ENCODE results near the gene ARF4. TPM values are rescaled to one million over a fixed set of nuclear protein-coding genes. Genes with fewer than 3 reads are reported as not detected.

Gene ARF4
- total RNA-seq, 6 donors from 2014 or later: 39.8 to 153 (median 124) TPM

- H3K27ac ChIP-seq: no peak overlapping the region
- H3K36me3 ChIP-seq: no peaks in the 10 kb centered on the region
- no peak for DNase-seq
- H3K4me1 ChIP-seq: no peaks in the 10 kb centered on the region
- no peaks in the 10 kb centered on the region for H3K27me3 ChIP-seq
- H3K9me3 ChIP-seq: no peaks in the 10 kb centered on the region
- H3K4me3 ChIP-seq: no peak overlapping the region
- TF ChIP-seq POLR2AphosphoS5 (IDR thresholded peaks at IDR 0.05) (no peak), EP300 (IDR thresholded peaks at IDR 0.05) (no peak), CTCF (IDR thresholded peaks at IDR 0.05) (no peak), POLR2A (IDR thresholded peaks at IDR 0.05) (no peak)
- ATAC-seq (ENCODE audit: low FRiP score in 2 of 2): no peak
- 91 to 95% methylated on average over 3 of the region's 3 CpGs for WGBS, 2 donors
Measured at GRCh38 chr3:57538465-57538864, 58.7 kb downstream of the ARF4 start.

DNA sequence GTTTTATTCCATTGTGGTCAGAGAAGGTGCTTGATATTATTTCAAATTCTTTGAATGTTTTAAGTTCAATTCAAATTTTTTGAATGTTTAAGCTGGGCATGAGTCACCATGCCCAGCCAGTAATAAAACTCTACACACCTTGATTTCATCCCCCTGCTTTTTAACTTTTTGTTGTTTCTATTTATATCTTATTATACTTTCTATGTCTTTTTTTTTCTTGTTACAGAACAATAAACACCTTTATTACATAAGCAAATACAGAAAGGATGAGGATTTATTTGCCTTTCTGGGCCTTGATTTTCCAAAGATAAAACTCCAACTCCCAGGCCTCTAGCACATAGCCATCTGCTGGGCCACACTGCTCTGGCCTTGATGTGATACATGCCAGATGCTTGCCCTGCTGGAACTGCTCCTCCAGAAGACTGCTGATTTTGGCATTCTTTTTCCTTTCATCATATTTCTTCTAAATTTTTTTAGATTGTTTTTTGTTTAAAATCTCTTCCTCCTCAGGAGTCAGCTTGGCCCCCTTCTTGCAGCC is 67.0 kb downstream of the ARF4 start:
- Histone ChIP-seq H3K4me1 (no peaks in the 10 kb centered on the region), H3K27me3 (no peaks in the 10 kb centered on the region), H3K4me3 (no peak overlapping the region), H3K9me3 (no peaks in the 10 kb centered on the region), H3K36me3 (no peaks in the 10 kb centered on the region), H3K27ac (no peak overlapping the region)
- DNase-seq (no peak), ATAC-seq (ENCODE audit: low FRiP score in 2 of 2) (no peak)
- TF ChIP-seq POLR2AphosphoS5 (IDR thresholded peaks at IDR 0.05) (no peak), POLR2A (IDR thresholded peaks at IDR 0.05) (no peak), CTCF (IDR thresholded peaks at IDR 0.05) (no peak), EP300 (IDR thresholded peaks at IDR 0.05) (no peak)

Small RNAs within 50 kb of the gene (small RNA-seq; reads per million reads assigned to genes)
- gene RNU6-108P: 0 reads per million in 4 donors
- 0 reads per million in 4 donors for gene RNU6-483P
- 0 reads per million in 4 donors for gene RNU6ATAC26P

Other genes with a start within 250 kb of the ARF4 start
- 10 to 100 TPM in 3 of 6 donors, 1 to 10 TPM in 2, under 1 TPM in 1; 0.94 to 53.3 (median 9.4) TPM for gene DNAH12, start 53.0 kb downstream of the ARF4 start, total RNA-seq
- gene PDE12, start 41.1 kb downstream of the ARF4 start, total RNA-seq: 10 to 100 TPM in 5 of 6 donors, 1 to 10 TPM in 1; 9.0 to 32.2 (median 17.0) TPM
- gene DENND6A, start 95.7 kb upstream of the ARF4 start, total RNA-seq: 10 to 100 TPM; 11.7 to 67.6 (median 23.8) TPM
- 100 to 1,000 TPM in 1 of 6 donors, 10 to 100 TPM in 5; 53.4 to 104 (median 68.4) TPM for gene SLMAP, start 159.0 kb upstream of the ARF4 start, total RNA-seq